Mesendoderm (in vitro differentiated cells): ENCODE measurements around the gene ARVCF.

ENCODE experiments used
- DNase-seq: peaks from one replicate; pipeline ENCODE4 v3.0.0; 2013
- H2AK5ac ChIP-seq: 2 replicates; pipeline ENCODE4 v1.6.1; 2013; ENCODE audit warnings: low read length, inconsistent platforms
- H2BK120ac ChIP-seq: 2 replicates; pipeline ENCODE4 v1.6.1; 2013; ENCODE audit warnings: low read depth, mild to moderate bottlenecking, low read length, moderate library complexity, mixed read lengths
- H2BK15ac ChIP-seq: replicated peaks from 2 replicates; pipeline ENCODE4 v1.6.1; 2013; ENCODE audit warnings: low read depth, mild to moderate bottlenecking, moderate library complexity
- H2BK5ac ChIP-seq: 2 replicates; pipeline ENCODE4 v1.6.1; 2013; ENCODE audit warnings: low read length, inconsistent platforms
- H3K18ac ChIP-seq: 2 replicates; pipeline ENCODE4 v1.6.1; 2013; ENCODE audit warnings: mild to moderate bottlenecking, low read length, mixed read lengths
- H3K23ac ChIP-seq: one replicate; pipeline ENCODE4 v1.6.1; 2013; ENCODE audit warnings: low read length
- H3K27ac ChIP-seq: 2 replicates; pipeline ENCODE4 v1.5.1; 2013; ENCODE audit warnings: low read depth, mild to moderate bottlenecking, inconsistent platforms, low read length, moderate library complexity
- H3K27me3 ChIP-seq: 2 replicates; pipeline ENCODE4 v1.6.1; 2013; ENCODE audit warnings: low read length, control low read depth, mild to moderate bottlenecking, inconsistent platforms; ENCODE audit not compliant: insufficient read depth, poor library complexity
- H3K36me3 ChIP-seq: 2 replicates; pipeline ENCODE4 v1.6.1; 2013; ENCODE audit warnings: low read length, inconsistent platforms; ENCODE audit not compliant: control insufficient read depth, insufficient read depth
- H3K4ac ChIP-seq: one replicate; pipeline ENCODE4 v1.6.1; 2013; ENCODE audit warnings: low read depth, mild to moderate bottlenecking, low read length, moderate library complexity
- H3K4me1 ChIP-seq: 2 replicates; pipeline ENCODE4 v1.6.1; 2013; ENCODE audit warnings: low read depth, low read length, inconsistent platforms; ENCODE audit not compliant: control insufficient read depth
- H3K4me2 ChIP-seq: 2 replicates; pipeline ENCODE4 v1.6.1; 2013; ENCODE audit warnings: low read length
- H3K4me3 ChIP-seq: 2 replicates; pipeline ENCODE4 v1.5.1; 2013; ENCODE audit warnings: mild to moderate bottlenecking, low read length
- H3K56ac ChIP-seq: one replicate; pipeline ENCODE4 v1.6.1; 2013; ENCODE audit warnings: low read length
- H3K79me1 ChIP-seq: 2 replicates; pipeline ENCODE4 v1.6.1; 2013; ENCODE audit warnings: low read length, inconsistent platforms
- H3K79me2 ChIP-seq: 2 replicates; pipeline ENCODE4 v1.6.1; 2013; ENCODE audit warnings: mild to moderate bottlenecking, low read length; ENCODE audit not compliant: control insufficient read depth, insufficient read depth
- H3K9ac ChIP-seq: 2 replicates; pipeline ENCODE4 v1.6.1; 2013; ENCODE audit warnings: low read length, inconsistent platforms
- H4K5ac ChIP-seq: one replicate; pipeline ENCODE4 v1.6.1; 2013; ENCODE audit warnings: low read length
- H4K8ac ChIP-seq: one replicate; pipeline ENCODE4 v1.6.1; 2013; ENCODE audit warnings: low read depth, mild to moderate bottlenecking, control low read depth, low read length, moderate library complexity
- WGBS: extraction: QIAGEN DNeasy Blood & Tissue Kit; methylation state at CpG from one replicate; pipeline ENCODE4 v1.1.7; 2013; ENCODE audit warnings: low lambda C conversion rate, missing lambda C conversion rate; ENCODE audit not compliant: insufficient coverage; ENCODE audit errors: extremely low coverage; 5-methylcytosine and 5-hydroxymethylcytosine counted together

The ARVCF gene

DNA sequence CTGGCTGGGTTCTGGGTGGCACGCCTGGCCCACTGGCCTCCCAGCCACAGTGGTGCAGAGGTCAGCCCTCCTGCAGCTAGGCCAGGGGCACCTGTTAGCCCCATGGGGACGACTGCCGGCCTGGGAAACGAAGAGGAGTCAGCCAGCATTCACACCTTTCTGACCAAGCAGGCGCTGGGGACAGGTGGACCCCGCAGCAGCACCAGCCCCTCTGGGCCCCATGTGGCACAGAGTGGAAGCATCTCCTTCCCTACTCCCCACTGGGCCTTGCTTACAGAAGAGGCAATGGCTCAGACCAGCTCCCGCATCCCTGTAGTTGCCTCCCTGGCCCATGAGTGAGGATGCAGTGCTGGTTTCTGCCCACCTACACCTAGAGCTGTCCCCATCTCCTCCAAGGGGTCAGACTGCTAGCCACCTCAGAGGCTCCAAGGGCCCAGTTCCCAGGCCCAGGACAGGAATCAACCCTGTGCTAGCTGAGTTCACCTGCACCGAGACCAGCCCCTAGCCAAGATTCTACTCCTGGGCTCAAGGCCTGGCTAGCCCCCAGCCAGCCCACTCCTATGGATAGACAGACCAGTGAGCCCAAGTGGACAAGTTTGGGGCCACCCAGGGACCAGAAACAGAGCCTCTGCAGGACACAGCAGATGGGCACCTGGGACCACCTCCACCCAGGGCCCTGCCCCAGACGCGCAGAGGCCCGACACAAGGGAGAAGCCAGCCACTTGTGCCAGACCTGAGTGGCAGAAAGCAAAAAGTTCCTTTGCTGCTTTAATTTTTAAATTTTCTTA, 47.3 kb downstream of the ARVCF start:
- no CpG with 5 or more reads among the region's 11 CpGs for WGBS
- H3K27me3 ChIP-seq = no peaks in the 10 kb centered on the region
- no peak overlapping the region for H3K27ac ChIP-seq

DNA sequence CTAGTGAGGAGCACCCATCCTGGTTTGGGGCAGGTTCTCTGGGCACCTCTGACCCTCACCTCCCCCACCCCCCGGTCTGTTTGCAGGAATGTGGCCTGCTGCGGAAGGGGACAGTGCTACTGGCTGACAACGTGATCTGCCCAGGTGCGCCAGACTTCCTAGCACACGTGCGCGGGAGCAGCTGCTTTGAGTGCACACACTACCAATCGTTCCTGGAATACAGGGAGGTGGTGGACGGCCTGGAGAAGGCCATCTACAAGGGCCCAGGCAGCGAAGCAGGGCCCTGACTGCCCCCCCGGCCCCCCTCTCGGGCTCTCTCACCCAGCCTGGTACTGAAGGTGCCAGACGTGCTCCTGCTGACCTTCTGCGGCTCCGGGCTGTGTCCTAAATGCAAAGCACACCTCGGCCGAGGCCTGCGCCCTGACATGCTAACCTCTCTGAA, 48.2 kb downstream of the ARVCF start:
- Histone ChIP-seq H3K23ac (no peak overlapping the region), H3K79me1 (no peaks in the 10 kb centered on the region), H4K8ac (no peak overlapping the region), H3K4me3 (no peak overlapping the region), H3K4me1 (peaks cover 1% of the 10 kb centered on the region), H3K36me3 (no peaks in the 10 kb centered on the region), H3K4me2 (no peak overlapping the region), H3K27ac (no peak overlapping the region), H2BK15ac (no peak overlapping the region), H2BK5ac (no peak overlapping the region), H3K9ac (no peak overlapping the region), H2BK120ac (no peak overlapping the region), H3K79me2 (no peaks in the 10 kb centered on the region), H3K4ac (no peak overlapping the region), H3K27me3 (no peaks in the 10 kb centered on the region), H3K18ac (no peak overlapping the region), H2AK5ac (no peak overlapping the region), H3K56ac (no peak overlapping the region), H4K5ac (no peak overlapping the region)
- no CpG with 5 or more reads among the region's 18 CpGs for WGBS
- no peak for DNase-seq

More for the DNA sequence above, 47.3 kb downstream of the ARVCF start:
- Histone ChIP-seq H4K8ac (no peak overlapping the region), H3K4ac (no peak overlapping the region), H2BK5ac (no peak overlapping the region), H3K79me1 (no peaks in the 10 kb centered on the region), H3K4me1 (no peaks in the 10 kb centered on the region), H3K9ac (no peak overlapping the region), H4K5ac (no peak overlapping the region), H3K18ac (no peak overlapping the region), H3K36me3 (no peaks in the 10 kb centered on the region), H3K79me2 (no peaks in the 10 kb centered on the region), H3K56ac (no peak overlapping the region), H3K4me3 (no peak overlapping the region), H2BK15ac (no peak overlapping the region), H2AK5ac (no peak overlapping the region), H3K4me2 (no peak overlapping the region), H3K23ac (no peak overlapping the region), H2BK120ac (no peak overlapping the region)
- DNase-seq = no peak

DNA sequence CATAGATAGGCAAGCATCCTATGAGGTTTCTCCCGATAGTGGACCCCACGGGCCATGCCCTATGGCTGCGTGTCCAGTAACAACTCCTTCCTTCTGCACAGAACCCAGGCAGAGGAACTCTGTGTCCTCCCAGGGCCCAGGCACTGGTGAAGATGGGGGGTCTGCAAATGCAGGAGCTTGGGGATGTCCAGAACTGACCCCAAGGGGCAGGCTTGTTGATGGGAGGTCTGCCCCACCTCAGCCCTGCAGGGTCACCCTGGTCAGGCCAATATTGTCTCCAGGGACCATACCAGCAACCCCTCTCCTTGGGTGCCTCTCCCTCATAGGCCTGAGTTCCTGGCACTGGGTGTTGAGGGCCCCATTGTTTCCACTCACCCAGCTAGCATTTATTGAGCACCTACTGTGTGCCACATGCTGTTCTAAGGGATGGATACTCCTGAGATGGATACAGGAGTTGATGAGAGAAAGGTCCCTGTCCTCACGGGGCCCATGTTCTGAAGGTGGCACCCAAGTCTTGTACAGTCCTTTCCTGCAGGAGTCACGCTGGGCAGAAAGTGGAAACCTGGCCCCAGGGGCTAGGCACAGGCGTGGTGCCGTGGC, 48.7 kb downstream of the ARVCF start:
- Histone ChIP-seq H3K23ac (no peak overlapping the region), H3K4me1 (peaks cover 3% of the 10 kb centered on the region), H4K8ac (no peak overlapping the region), H3K4ac (no peak overlapping the region), H3K56ac (no peak overlapping the region), H3K27me3 (no peaks in the 10 kb centered on the region), H3K79me2 (no peaks in the 10 kb centered on the region), H2AK5ac (no peak overlapping the region), H3K9ac (no peak overlapping the region), H3K27ac (no peak overlapping the region), H3K79me1 (no peaks in the 10 kb centered on the region), H3K4me2 (no peak overlapping the region), H3K18ac (no peak overlapping the region), H4K5ac (no peak overlapping the region), H2BK5ac (no peak overlapping the region), H2BK120ac (no peak overlapping the region), H3K36me3 (no peaks in the 10 kb centered on the region), H2BK15ac (no peak overlapping the region), H3K4me3 (no peak overlapping the region)
- no CpG with 5 or more reads among the region's 7 CpGs for WGBS
- DNase-seq = no peak

DNA sequence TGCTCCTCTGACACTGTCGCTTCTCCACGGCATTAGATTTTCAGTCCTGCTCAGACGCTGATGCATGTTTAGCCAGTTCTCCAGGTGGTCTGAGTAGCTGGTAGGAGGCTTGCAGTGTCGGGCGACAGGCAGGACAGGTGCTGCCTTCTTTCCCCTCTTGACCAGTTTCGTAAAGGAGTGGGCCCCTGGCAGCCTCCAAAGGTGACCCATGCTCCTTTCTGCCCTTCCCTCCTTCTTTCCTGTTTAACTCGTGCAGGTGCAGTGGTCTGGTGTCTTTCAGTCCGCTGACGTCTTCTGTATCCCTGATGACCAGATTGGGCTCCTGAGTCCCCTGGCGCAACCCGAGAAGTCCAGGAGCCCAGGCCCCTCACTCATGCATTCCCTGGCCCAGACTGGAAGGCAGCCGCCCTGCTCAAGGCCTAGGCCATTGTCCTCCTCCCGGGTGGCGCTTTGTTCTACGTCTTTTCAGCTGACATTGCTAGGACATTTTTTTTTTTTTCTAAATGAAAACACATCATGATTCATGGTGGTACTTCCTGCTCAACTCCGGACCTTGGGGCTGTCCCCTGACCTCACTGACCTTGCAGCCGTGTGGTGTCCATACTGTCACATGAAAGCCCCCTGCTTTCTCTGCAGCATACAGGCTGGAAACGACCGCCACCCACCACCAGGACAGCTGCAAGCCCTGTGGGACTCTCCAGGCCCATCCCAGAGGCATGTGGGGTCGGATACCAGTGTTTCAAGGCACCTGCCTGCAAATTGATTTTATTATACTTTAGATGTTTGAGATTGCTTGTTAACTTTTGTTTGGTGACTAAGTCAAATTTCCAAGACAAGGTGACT, 49.5 kb downstream of the ARVCF start:
- H3K23ac ChIP-seq = no peak overlapping the region
- H3K79me1 ChIP-seq = no peaks in the 10 kb centered on the region
- H3K36me3 ChIP-seq = no peaks in the 10 kb centered on the region
- no peak overlapping the region for H3K4ac ChIP-seq
- H3K9ac ChIP-seq = no peak overlapping the region
- H2BK120ac ChIP-seq = no peak overlapping the region
- H4K8ac ChIP-seq = no peak overlapping the region
- no peak overlapping the region for H3K56ac ChIP-seq
- no peak overlapping the region for H3K4me2 ChIP-seq
- no peaks in the 10 kb centered on the region for H3K27me3 ChIP-seq
- H3K79me2 ChIP-seq = no peaks in the 10 kb centered on the region
- no peak for DNase-seq
- H3K18ac ChIP-seq = no peak overlapping the region
- WGBS = no CpG with 5 or more reads among the region's 20 CpGs
- no peak overlapping the region for H3K27ac ChIP-seq
- no peak overlapping the region for H2BK5ac ChIP-seq
- H3K4me1 ChIP-seq = peaks cover 5% of the 10 kb centered on the region
- no peak overlapping the region for H3K4me3 ChIP-seq
- H2BK15ac ChIP-seq = no peak overlapping the region
- no peak overlapping the region for H4K5ac ChIP-seq
- H2AK5ac ChIP-seq = no peak overlapping the region

GRCh38 chr22:19965771-19966709, 50.6 kb downstream of the ARVCF start:
- Histone ChIP-seq H2BK5ac (no peak overlapping the region), H3K79me1 (no peaks in the 10 kb centered on the region), H3K18ac (no peak overlapping the region), H3K27me3 (no peaks in the 10 kb centered on the region), H3K36me3 (no peaks in the 10 kb centered on the region), H3K79me2 (no peaks in the 10 kb centered on the region), H2AK5ac (no peak overlapping the region), H3K9ac (no peak overlapping the region), H3K4me3 (no peak overlapping the region), H3K23ac (no peak overlapping the region), H4K5ac (no peak overlapping the region), H2BK120ac (no peak overlapping the region), H3K56ac (no peak overlapping the region), H3K4ac (no peak overlapping the region), H4K8ac (no peak overlapping the region), H3K4me2 (no peak overlapping the region), H3K4me1 (peaks cover 5% of the 10 kb centered on the region), H3K27ac (no peak overlapping the region), H2BK15ac (no peak overlapping the region)
- peak; percentile 59 for DNase-seq
- WGBS = no CpG with 5 or more reads among the region's 10 CpGs
